Stimulated activated CD4-positive, alpha-beta T cell treated with anti-CD3 and anti-CD28 coated beads, TNF-alpha, amount 100 ng/mL, for 4 hours (primary cell): Measurements from ENCODE around the gene CHAF1A.
A peak's percentile ranks its signal among the peaks of the same experiment; 100 is the strongest.

ENCODE experiments used
- DNase-seq, 3 experiments: peaks; one replicate each; pipeline ENCODE4 v3.0.0-alpha.2; 2020; ENCODE audit warnings: low read depth in 3 of 3

The CHAF1A gene

DNA sequence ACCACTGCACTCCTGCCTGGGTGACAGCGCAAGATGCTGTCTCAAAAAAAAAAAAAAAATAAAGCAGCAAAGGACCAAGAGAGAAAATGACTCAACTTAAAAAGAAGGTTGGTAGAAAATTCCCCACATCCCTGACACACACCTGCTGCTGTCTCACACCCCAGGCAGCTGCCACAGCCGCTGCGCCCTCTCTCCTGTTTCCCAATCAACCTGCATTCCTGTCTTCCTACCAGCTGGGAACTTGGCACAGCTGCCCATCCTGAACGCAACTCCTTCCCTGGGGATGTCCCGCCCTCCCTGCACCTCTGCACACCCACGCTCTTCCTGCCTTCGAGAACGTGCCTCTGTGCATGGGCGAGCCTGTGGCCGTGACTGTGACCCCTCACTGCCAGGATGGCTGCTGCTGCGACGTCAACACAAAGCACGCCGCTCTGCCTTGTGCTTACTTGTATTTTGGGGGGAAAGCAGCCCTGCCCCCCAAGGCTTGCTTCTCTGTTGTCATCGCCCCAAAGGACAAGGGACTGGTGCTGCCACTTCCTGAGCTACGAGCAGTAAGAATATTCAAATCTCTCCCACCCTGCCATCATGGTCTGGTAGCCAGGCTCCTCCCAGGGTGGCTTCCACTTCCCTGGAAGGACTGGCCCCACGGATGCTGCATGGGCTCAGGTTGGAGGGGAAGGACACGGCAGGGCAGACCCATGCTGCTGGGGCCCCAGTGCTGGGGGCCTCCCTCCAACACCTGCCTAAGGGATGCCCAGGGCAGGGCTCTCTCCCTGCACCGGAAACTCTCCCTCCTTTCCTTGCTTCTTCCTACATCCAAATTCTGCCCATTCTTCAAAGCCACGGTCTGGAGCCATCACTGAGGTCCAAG lies 22.8 kb upstream of the CHAF1A start:
- DNase-seq, result no peak

DNA sequence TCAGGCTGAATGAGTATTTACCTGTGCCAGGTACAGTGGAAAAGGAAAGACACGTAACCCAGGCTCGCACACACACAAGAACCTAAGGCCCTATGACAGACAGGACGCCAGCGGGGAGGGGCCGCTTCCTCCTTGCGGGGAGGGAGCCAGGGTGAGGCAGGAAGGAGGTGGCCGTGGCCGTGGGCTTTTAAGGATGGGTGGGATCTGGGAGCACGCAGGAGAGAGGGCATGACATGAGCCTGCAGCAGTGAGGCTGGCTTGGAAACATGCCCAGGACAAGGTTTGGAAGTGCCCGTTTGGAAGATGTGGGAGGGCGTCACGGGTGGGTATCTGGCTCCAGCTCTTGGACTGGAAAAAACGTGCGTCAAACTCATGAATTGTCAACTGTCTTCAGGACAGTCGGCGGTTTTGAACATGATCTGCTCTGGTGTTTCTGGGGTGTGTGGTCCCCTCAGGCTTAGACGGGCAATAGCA lies 22.1 kb upstream of the CHAF1A start:
- DNase-seq, result peak in 1 of 3 experiments; percentile 28

DNA sequence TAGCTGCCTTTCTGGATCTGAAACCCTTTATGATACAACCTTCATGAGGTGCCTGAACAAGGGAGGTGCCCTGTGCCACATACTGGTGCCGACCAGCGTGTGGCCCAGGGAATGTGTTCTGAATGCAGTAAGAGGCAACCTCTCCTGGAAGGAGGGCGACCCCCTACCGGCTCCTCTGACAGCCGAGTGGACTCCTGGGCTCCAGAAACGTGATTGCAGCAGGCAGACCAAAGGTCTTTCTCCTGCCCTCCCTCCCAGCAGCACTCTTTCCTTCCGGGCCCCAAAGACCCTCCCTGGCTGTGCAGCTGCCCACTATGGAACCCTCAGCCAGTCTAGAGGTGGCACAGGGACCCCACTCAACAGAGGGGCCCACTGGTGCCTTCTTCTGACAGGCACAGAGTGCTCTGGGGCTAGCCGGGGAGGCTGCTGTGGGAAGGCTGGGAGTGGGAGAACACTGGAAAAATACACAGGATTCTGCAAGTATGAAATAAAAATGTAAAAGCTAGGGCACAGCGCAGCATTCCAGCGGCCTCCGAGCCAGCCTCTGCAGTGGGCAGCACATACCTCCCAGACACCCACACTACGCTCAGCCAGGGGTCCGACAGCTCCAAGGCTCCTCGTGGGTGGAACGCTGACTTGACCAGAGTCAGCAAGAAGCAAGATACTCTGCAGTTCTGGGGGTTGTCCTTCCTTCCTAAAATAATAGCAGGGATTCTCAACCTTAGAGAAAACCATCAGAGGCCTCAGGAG lies 17.0 kb upstream of the CHAF1A start:
- no peak for DNase-seq

DNA sequence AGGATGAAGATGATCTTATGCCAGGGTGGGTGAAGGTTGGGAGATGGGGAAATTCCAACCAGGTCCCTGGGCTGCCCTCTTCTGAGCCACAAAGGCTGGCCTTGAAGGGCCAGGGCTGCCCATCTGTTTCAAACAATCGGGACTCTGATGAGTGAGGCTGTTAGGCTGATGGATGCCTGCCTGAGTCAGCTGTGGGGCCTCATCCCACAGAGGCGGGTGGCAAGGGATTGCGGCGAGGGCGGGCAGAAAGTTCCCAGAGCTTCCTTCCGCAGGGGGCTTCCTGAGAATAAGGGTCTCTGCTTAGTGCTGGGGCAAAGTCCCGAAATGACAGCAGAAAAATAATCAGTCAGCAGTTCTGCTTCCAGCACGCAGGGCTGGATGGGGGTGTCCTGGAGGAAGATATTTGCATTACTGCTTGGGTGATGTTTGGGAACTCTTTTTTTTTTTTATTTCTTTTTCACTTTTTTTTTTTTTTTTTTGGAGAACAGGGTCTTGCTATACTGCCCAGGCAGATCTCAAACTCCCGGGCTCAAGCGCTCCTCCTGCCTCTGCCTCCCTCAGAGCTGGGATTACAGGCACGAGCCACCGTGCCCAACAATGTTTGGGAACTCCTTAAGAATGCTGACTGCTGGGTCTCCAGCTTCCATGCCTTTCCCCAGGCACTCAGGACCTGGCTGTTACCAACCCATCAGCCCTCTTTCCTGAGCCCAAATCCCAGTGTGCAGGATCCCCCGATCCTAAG lies 16.2 kb upstream of the CHAF1A start:
- no peak for DNase-seq

DNA sequence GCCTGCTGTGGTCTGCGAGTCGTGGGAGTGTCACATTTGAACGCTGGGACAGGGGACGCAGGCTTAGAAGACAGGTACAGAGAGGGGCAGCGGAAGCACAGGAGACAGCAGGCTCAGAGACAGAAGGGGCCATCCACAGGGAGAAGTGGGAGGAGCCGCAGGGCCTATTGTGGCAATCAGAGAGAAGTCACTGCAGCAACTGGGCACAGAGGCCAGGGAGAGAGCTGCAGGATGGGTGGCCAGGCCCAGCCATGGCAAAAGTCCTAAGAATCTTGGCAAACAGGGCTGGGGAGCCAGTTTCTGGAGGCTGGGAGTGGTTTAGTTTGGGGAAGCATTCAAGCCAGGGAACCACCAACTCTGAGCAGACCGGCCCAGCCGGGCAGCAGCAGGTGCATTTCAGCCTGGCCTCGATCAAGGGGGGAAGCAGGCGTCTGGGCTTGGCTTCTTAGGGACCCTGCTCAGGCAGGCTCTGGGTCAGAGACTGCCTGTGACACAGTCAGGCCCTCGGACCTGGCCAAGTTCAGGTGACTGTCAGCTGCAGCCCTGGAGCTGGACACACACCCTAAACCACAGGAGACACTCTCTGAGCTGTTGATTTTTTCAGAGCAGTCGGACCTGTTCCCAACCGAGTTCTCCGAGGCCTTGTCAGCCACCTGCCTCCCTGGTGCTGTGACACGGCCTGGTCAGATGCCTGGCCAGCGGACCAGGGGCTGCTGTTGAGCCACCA lies 13.9 kb upstream of the CHAF1A start:
- DNase-seq, result no peak

DNA sequence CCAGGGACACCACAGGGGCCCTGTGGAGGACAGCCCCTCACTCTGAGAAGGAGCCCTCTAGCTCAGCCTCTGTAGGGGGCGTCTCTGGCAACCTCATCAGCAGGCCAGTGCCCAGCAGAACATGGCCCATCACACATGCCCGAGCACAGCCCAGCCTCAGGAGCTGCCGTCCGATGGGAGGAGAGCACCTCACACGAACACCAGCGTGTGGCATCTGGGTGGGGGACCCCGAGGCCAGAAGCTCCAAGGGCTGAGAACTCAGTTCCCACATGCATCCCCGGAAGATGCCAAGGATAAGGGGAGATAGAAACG lies 13.4 kb upstream of the CHAF1A start:
- DNase-seq, result no peak

DNA sequence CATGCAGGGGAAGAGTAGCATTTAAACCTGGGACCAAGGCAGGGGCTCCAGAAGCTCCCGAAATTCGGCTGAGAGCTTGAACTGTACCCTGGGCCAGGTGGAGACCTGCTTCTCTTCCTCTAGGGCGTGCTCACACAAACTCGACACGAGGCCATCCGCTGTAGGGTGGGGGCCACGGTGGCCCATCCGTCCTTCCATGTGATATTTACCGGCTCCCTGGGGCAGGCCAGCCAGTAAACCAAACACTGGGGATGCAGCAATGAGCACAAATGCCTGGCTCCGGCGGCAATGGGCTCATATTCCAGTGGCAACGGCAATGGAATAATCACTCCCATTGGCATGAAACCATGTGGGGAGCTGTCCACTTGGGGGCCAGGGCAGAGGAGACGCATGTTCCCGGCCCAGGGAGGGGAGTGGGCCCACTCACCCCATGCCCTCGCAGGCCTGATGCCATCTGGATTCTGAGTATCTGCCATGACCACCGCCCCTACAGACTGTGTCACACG lies 12.9 kb upstream of the CHAF1A start:
- no peak for DNase-seq

DNA sequence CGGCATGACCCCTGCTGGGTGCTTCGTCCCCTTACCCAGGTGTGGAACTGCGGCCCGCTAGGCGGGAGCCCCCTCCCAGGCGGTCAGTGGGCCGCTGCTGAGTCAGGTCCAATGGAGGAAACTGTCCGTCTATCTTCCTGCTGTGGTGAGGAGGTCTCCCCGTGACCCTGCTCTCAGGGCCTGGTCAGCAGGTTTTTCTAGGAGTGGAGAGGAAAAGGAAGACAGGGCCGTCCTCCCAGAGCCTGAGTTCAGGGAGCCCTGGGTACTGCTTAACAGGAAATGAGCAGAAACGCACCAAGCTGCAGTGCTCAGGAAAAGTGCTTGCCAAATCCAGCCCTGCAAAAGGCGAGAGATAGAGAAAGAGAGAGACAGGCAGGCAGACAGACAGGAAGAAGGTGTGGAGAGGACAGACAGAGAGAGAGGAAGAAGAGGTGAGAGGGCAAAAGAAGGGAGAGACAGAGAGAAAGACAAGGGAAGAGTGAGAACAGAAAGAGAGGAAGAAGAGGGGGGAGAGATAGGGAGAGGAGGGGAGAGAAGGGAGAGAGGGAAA lies 12.3 kb upstream of the CHAF1A start:
- DNase-seq, result no peak

DNA sequence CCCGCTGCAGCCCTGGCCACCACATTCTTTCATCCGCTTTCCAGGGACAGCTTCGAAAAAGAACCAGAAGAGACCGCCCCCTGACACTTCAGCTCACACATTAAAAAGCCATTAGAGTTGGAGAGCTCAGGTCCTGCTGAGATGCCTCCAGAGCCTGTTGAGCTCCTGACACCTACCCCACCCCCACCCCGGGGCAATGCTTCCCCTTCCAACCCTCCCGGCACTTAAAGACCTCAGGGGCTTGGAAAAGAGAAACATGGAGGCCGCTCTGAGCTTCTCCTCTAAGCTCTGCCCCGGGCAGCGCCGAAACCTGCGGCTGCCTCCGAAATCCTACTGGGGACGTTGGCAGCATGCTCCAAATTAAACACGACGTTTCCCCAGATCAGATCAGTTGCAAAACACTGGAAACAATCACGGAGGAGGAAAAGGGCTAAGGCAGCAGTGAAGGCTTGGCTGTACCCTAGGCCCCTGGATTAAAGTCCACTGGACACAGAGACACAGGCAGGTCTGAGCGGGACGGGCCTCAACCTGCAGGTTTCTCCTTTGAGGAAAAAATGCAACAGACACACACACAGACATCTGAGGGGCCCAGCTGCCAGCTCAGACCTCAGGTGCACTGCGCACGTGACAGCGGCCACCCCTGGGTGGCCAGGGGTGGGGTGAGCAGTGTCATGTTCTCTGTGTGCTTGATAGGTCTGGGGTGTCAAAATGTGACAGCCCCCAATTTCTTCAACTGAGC lies 11.7 kb upstream of the CHAF1A start:
- no peak for DNase-seq

DNA sequence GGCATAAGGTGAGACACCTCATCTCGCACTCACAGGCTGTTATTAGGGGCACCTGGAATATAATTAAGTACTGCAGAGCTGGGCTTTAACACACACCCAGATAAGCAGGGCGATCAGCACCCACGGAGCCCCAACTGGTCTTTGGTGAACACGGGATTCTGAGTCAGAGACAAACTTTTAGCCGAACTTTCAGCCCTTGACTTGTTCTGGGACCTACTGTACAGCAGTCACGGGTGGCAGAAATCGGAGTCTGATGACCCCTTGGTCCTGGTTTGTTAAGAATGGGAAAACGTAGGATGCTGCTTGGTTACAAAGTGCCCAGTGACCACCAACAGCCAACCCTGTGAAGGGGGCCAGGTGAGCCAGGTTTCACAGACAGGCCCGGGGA lies 11.1 kb upstream of the CHAF1A start:
- DNase-seq, result no peak

DNA sequence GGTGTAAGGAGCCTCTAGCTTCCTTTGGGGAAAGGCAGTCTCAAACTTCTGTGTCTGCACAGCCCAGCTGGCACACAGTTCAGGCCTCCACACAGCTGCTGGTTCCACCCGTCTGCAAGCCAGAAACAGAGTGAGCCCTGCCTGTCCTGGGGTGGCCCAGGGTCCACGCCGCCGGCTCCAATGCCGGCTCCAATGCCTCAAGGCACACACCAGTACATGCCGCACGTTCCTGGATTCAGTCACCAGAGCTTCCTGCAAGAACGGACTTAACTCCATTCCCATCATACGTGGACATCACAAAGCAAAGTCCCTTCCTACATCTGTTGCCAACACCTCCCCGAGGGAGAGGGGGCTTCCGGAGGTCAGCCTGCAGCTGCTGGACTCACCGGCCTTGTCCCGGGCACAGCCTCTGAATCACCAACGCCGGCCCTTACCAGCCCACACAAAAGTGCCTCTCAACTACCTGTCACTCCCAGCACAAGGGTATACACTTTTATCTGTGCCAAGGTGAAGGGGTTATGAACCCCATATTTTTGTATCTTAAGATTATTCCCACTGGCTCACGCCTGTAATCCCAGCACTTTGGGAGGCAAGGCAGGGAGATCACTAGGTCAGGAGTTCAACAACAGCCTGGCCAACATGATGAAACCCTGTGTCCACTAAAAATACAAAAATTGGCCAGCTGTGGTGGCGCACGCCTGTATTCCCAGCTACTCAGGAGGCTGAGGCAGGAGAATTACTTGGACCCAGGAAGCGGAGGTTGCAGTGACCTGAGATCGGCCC lies 10.5 kb upstream of the CHAF1A start:
- no peak for DNase-seq

DNA sequence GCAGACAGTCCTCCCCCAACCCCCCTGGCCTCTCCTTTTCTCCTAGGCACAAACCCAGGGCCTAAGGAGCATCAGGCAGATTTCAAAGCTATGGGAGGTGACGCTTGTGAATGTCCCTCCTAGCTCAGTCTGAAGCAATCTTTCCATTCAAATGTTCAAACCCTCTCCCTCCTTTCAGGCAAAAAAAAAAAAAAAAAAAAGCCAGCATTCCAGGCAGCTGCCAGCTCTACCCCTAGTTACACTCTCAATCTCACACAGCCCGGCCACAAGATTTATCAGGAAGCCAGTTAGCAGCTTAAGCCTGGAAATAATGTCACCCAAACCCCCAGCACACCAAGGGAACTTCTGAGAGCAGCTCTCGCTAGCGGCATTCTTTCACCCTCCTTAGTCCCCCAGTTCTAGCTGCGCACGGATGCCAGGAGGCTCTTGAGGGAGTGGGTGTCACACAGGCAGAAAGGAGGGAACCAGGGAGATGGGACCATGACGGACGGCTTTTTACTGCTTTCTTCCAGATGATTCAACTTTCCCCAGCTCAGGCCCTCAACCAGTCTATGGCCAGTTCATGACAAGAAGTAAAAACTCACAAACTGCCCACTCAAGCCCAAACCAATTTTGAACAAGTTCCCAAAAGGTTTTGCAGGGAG lies 8.4 kb upstream of the CHAF1A start:
- no peak for DNase-seq

DNA sequence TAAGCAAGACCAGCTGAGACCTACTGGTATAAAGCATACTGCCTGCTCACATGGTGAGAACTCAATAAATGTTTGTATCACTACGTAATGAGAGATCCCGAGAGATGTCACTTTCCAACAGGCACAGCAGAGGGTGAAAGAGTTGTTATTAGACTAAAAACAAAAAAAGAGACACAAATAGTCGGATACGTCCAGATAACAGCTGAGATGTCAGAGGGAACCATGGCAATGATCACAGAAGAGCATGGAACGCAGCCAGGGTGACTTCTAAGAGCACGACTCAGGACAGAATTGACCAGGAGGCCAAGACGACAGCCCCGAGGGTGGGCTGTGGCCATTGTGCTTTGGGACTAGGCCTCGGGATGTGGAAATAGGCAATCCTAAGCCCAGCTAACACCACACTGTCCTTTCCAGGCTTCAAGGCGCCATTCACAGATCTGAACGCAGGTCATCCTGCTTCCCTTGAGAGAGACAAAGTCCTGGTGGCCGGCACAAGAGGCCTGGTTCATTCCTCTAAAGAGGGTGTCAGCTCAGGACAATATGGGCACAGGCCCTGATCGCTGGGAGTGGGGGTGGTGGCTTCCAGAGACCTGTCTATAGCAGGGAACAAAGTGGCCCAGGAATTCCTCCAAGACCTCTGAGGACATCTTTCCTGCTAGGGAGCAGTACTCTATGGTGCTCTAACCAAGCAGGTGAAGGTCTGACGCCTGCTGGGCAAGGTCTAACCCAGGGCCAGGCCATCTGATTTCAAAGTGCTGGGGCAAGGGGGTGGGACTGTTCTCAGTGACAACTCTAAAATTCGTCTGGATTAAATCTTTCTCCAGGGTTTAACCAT lies 5.3 kb upstream of the CHAF1A start:
- DNase-seq, result no peak

DNA sequence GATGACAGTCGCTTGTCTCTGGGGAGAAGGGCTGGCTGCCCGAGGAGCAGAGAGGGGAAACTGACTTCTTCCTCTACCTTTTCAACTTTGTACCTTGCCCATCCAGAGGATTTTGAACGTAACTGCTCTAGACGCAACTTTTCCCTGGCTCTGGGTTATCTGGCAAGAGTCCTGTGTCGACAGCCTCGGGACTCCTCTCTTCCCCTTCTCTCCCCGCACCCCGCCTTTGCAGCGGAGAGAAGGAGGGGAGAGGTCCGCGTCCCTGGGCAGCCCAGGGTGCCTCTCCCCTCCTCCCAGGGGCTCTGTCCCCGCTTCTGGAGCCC lies 2.7 kb upstream of the CHAF1A start:
- DNase-seq, result no peak

DNA sequence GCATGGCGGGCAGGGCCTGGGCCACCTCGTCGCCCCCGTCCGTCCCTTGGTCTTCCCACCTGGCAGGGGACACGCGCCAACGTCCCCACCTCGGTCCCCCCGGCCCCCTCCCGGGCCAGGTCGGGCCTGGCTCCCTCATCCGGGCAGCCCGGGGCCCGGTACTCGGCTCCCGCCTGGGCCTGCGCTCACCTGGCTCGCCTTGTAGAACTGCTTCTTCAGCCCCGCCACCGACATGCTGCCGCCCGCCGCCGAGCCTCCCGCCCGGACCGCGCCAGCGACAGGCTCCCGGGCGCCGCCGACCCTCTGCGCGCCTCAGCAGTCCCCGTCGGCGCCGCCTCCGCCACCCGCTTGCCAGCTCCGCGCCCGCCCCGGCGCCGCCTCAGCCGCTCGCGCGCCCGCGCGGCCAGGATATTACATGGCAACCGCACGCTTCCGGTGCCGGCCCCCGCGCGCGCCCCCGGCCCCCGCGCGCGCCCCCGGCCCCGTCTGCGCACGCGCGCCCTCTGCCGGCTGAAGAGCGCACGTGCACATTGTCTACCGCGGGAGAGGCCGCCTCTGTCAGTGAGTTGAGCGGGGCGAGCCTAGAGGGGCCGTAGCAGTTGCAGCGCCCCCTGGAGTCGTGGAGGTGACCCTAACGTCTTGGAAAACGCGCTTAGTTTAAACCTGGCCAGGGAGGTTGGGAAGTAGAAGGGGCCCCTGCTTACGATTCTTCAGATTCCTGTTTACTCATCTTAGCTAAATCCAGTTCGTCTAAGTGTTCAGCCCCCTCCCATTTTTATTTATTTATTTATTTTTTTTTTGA lies 2.1 kb upstream of the CHAF1A start, which contains the start of gene SH3GL1:
TSS of gene SH3GL1 (minus strand) at position 413 of the 802 bp plus-strand sequence. CDS start at position 234, 179 bp downstream.
- DNase-seq, result peak; percentile 78 to 91 (median 90)

DNA sequence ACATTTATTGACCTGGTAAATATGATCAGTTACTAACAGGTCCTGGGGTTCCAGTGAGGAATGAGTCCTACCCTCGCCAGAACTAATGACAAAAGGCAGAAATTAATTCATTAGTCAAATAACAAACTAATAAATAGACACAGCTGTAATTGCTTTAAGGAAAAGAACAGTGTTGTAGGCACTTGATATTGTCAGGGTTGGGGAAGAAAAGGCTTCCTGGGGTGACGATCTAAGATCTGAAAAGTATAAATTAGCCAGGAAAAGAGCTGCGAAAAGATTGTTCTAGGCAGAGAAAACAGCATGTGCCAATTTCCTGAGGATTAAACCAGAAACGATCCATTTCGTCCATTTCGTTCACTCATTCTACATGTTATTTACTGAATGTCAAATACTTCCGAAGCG lies 670 bp upstream of the CHAF1A start:
- DNase-seq, result no peak

DNA sequence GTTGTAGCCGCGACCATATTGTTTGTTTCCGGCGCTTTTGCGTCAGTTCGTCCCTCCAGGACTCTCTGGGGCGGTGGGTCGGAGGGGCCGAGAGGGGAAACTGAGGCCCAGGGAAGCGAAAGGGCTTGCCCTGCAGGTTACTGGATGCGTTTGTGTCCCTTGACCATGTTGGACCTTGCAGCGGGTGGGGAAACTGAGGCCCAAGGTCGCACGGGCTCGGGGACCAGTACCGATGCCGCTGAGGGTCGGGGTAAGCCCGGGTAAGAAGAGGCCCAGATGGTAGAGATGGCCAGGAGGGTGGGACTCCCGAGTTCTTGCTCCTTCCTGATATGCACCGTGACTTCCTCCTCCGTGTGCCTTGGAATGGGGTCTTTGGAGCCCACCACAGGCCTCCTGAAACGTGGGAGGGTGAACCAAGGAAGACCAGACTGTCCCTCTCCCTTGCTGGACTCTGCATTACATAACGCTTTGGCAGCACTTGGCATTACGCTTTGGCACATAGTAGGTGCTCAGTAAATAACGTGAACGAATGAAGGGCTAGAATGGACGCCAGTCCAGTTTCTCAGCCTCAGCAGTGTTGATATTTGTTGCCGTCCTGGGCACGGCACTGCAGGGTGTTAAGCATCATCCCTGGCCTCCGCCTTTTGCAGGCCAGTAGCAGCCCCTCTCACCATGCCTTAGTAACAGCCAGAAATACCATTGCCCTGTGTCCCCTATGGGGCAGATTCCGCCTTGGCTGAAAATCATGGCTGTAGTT lies 743 bp downstream of the CHAF1A start:
- DNase-seq, result no peak
